Body of pancreas (tissue), 4 donors: ENCODE results near the gene AURKAIP1. TPM values are rescaled to one million over a fixed set of nuclear protein-coding genes. Genes with fewer than 3 reads are reported as not detected.
A peak's percentile ranks its signal among the peaks of the same experiment; 100 is the strongest.

Source experiments
- ATAC-seq: fragments of 150-250 bp; one replicate; pipeline ENCODE4 v1.9.1; 2016
- DNase-seq, 4 donors: peaks; one replicate each; pipeline ENCODE4 v3.0.0-alpha.2; 2019
- H3K27ac ChIP-seq, 4 donors: fragments of 200-600 bp; sonication (generic); 1 replicate in 3 of 4; 2 replicates in 1 of 4; pipeline versions ENCODE4 v1.5.1 to v1.6.1; 2016 to 2019; ENCODE audit warnings: mild to moderate bottlenecking in 1 of 4, mixed read lengths in 1 of 4, moderate library complexity in 1 of 4
- H3K27me3 ChIP-seq, 2 donors: fragments of 200-600 bp; sonication (generic); one replicate each; pipeline ENCODE4 v1.6.0; 2016; ENCODE audit warnings: mild to moderate bottlenecking in 1 of 2
- H3K36me3 ChIP-seq, 2 donors: fragments of 200-600 bp; sonication (generic); replicated peaks in 1 of 2; 2 replicates each; pipeline ENCODE4 v1.5.1; 2016; ENCODE audit warnings: low read depth in 2 of 2; ENCODE audit not compliant: insufficient read depth in 1 of 2
- H3K4me1 ChIP-seq: fragments of 200-600 bp; sonication (generic); one replicate; pipeline ENCODE4 v1.6.0; 2016
- H3K4me3 ChIP-seq, 2 donors: fragments of 200-600 bp; sonication (generic); 1 replicate in 1 of 2; 2 replicates in 1 of 2; pipeline ENCODE4 v1.5.1; 2016 to 2019
- H3K9me3 ChIP-seq, 3 donors: fragments of 200-600 bp; sonication (generic); 1 replicate in 2 of 3; 2 replicates in 1 of 3; pipeline ENCODE4 v1.5.1; 2016
- CTCF ChIP-seq, 7 experiments: fragments of 450-650 bp in 4 of 7; fragments of 200-600 bp in 3 of 7; sonication (generic) in 3 of 7; IDR thresholded peaks; one replicate each; pipeline ENCODE4 v1.5.1; 2016 to 2019; ENCODE audit warnings: antibody characterized with exemption in 7 of 7
- POLR2A ChIP-seq, 3 donors: fragments of 450-650 bp; IDR thresholded peaks; one replicate each; pipeline ENCODE4 v1.6.1; 2016; ENCODE audit warnings: antibody characterized with exemption in 3 of 3, mild to moderate bottlenecking in 2 of 3
- WGBS, 2 donors: methylation state at CpG; one replicate each; pipeline ENCODE4 v1.1.5; 2017; 5-methylcytosine and 5-hydroxymethylcytosine counted together
- intact Hi-C: fragments of 100-400 bp; cut with DNase I; formaldehyde crosslinking; loops from one replicate; pipeline ENCODE4 v1.15.1; 2023
- total RNA-seq, 2 donors: library from RNA; depleted of rRNA; stranded (reverse); fragments of >200 nt; gene quantifications; one replicate each; pipeline ENCODE4 v1.1.0, GENCODE V29; 2016

AURKAIP1 gene
- total RNA-seq: 10 to 100 TPM; 79.4 to 93.7 TPM

GRCh38 chr1:1374929-1375662, at the start of gene AURKAIP1:
AURKAIP1 (minus strand) TSS chr1:1375207; CDS start chr1:1374756, 451 bp downstream.
- TF ChIP-seq CTCF (IDR thresholded peaks at IDR 0.05) (peak in 5 of 7 experiments; percentile 21 to 57 (median 53)), POLR2A (IDR thresholded peaks at IDR 0.05) (peak; percentile 10 to 83 (median 73))
- H3K9me3 ChIP-seq: no peaks in the 10 kb centered on the region
- no peaks in the 10 kb centered on the region for H3K27me3 ChIP-seq
- ATAC-seq (peak; percentile 96), DNase-seq (peak; percentile 98 to 99 (median 99))
- no peaks in the 10 kb centered on the region for H3K36me3 ChIP-seq
- H3K4me3 ChIP-seq: peak within 1 kb of the TSS; percentile 98 to 100
- H3K4me1 ChIP-seq: peaks cover 36% of the 10 kb centered on the region
- WGBS, 2 donors: 0 to 1% methylated on average over 31 to 80 of the region's 85 CpGs
- H3K27ac ChIP-seq: peak within 1 kb of the TSS; percentile 77 to 96 (median 86)
- intact Hi-C loops: no loop called here

- Histone ChIP-seq H3K36me3 (no peaks in the 10 kb centered on the region), H3K27ac (no peak overlapping the region), H3K9me3 (no peaks in the 10 kb centered on the region), H3K4me3 (no peak overlapping the region), H3K27me3 (no peaks in the 10 kb centered on the region), H3K4me1 (peaks cover 29% of the 10 kb centered on the region)
- 86 to 89% methylated on average over 15 of the region's 15 CpGs for WGBS, 2 donors
- DNase-seq: no peak
- intact Hi-C loops: no loop called here
- no peak for ATAC-seq
- TF ChIP-seq POLR2A (IDR thresholded peaks at IDR 0.05): no peak
- no peak for TF ChIP-seq CTCF (IDR thresholded peaks at IDR 0.05)
These were observed 49.7 kb upstream of the AURKAIP1 start for GRCh38 chr1:1424707-1425106.

- Histone ChIP-seq H3K36me3 (no peaks in the 10 kb centered on the region), H3K4me1 (peaks cover 31% of the 10 kb centered on the region), H3K27me3 (no peaks in the 10 kb centered on the region), H3K4me3 (no peak overlapping the region), H3K27ac (no peak overlapping the region), H3K9me3 (no peaks in the 10 kb centered on the region)
- DNase-seq (no peak), ATAC-seq (no peak)
- WGBS, 2 donors: 92% methylated on average over 7 of the region's 7 CpGs
- TF ChIP-seq POLR2A (IDR thresholded peaks at IDR 0.05): no peak
- no peak for TF ChIP-seq CTCF (IDR thresholded peaks at IDR 0.05)
- intact Hi-C loops: no loop called here
These were observed 48.2 kb upstream of the AURKAIP1 start for GRCh38 chr1:1423245-1423597.

- H3K9me3 ChIP-seq: no peaks in the 10 kb centered on the region
- no peak for ATAC-seq
- H3K4me3 ChIP-seq: no peak overlapping the region
- WGBS, 2 donors: 74 to 77% methylated on average over 26 to 29 of the region's 29 CpGs
- peak overlapping the region in 1 of 4 donors; percentile 71 for H3K27ac ChIP-seq
- intact Hi-C loops: no loop called here
- H3K36me3 ChIP-seq: no peaks in the 10 kb centered on the region
- no peaks in the 10 kb centered on the region for H3K27me3 ChIP-seq
- DNase-seq: no peak
- H3K4me1 ChIP-seq: peaks cover 35% of the 10 kb centered on the region
- TF ChIP-seq POLR2A (IDR thresholded peaks at IDR 0.05): no peak
- TF ChIP-seq CTCF (IDR thresholded peaks at IDR 0.05): no peak
These were observed 47.6 kb upstream of the AURKAIP1 start for GRCh38 chr1:1422465-1423244.
